Smooth muscle cell (in vitro differentiated cells): ENCODE results near the gene FGF1. TPM values are rescaled to one million over a fixed set of nuclear protein-coding genes. Genes with fewer than 3 reads are reported as not detected.

ENCODE experiments used
- DNase-seq: peaks from one replicate; lab custom pipeline; 2025; ENCODE audit not compliant: unreplicated experiment; lab: John Stamatoyannopoulos, UW
- H2AFZ ChIP-seq: fragments of 200-600 bp; sonication (generic); 2 replicates; pipeline ENCODE4 v1.6.0; 2016; ENCODE audit warnings: antibody characterized with exemption, low read depth, mild to moderate bottlenecking
- H3F3A ChIP-seq: fragments of 200-600 bp; sonication (generic); 2 replicates; pipeline ENCODE4 v1.6.0; 2017; ENCODE audit warnings: antibody characterized with exemption, low read depth
- H3K27ac ChIP-seq: fragments of 200-600 bp; sonication (generic); 2 replicates; pipeline ENCODE4 v1.5.1; 2016; ENCODE audit warnings: low read depth, mild to moderate bottlenecking
- H3K27me3 ChIP-seq: fragments of 200-600 bp; sonication (generic); 2 replicates; pipeline ENCODE4 v1.6.1; 2016; ENCODE audit warnings: low read depth, mild to moderate bottlenecking
- H3K36me3 ChIP-seq: fragments of 200-600 bp; sonication (generic); 2 replicates; pipeline ENCODE4 v1.5.1; 2016; ENCODE audit warnings: low read depth
- H3K4me1 ChIP-seq: fragments of 200-600 bp; sonication (generic); 2 replicates; pipeline ENCODE4 v1.5.1; 2016; ENCODE audit warnings: low read depth
- H3K4me2 ChIP-seq: fragments of 200-600 bp; sonication (generic); 2 replicates; pipeline ENCODE4 v1.6.0; 2016; ENCODE audit warnings: mild to moderate bottlenecking
- H3K4me3 ChIP-seq: fragments of 200-600 bp; sonication (generic); 2 replicates; pipeline ENCODE4 v1.5.1; 2016; ENCODE audit warnings: mild to moderate bottlenecking
- H3K79me2 ChIP-seq: fragments of 200-600 bp; sonication (generic); 2 replicates; pipeline ENCODE4 v1.6.0; 2016; ENCODE audit warnings: low read depth, mild to moderate bottlenecking
- H3K9ac ChIP-seq: fragments of 200-600 bp; sonication (generic); 2 replicates; pipeline ENCODE4 v1.6.0; 2016; ENCODE audit warnings: low read depth
- H3K9me3 ChIP-seq: fragments of 200-600 bp; sonication (generic); replicated peaks from 2 replicates; pipeline ENCODE4 v1.5.1; 2016; ENCODE audit warnings: low read depth
- H4K20me1 ChIP-seq: fragments of 200-600 bp; sonication (generic); 2 replicates; pipeline ENCODE4 v1.6.0; 2016; ENCODE audit warnings: low read depth
- WGBS: methylation state at CpG from one replicate; pipeline ENCODE4 v1.1.7; 2016; ENCODE audit warnings: low lambda C conversion rate; 5-methylcytosine and 5-hydroxymethylcytosine counted together
- polyA plus RNA-seq: library from polyadenylated mRNA; unstranded; fragments of >200 nt; fragmentation: Nextera tagmentation; extraction: Ambion mirVana; gene quantifications from 2 replicates; pipeline ENCODE4 v1.2.1, GENCODE V29; 2016
- total RNA-seq: library from RNA; depleted of rRNA; stranded (reverse); fragments of >200 nt; gene quantifications from 2 replicates; pipeline ENCODE4 v1.2.3, GENCODE V29; 2014
- TF ChIP-seq, protein P1 (sequence below): fragments of 200-600 bp; sonication (generic); IDR thresholded peaks from 2 replicates; pipeline ENCODE4 v1.5.1; 2017; ENCODE audit warnings: borderline replicate concordance, mild to moderate bottlenecking, antibody characterized with exemption; ENCODE audit not compliant: insufficient read depth, poor library complexity, severe bottlenecking

The FGF1 gene
- total and polyA plus RNA-seq, 2 experiments from 2014 or later: 91.7 to 111 TPM

DNA sequence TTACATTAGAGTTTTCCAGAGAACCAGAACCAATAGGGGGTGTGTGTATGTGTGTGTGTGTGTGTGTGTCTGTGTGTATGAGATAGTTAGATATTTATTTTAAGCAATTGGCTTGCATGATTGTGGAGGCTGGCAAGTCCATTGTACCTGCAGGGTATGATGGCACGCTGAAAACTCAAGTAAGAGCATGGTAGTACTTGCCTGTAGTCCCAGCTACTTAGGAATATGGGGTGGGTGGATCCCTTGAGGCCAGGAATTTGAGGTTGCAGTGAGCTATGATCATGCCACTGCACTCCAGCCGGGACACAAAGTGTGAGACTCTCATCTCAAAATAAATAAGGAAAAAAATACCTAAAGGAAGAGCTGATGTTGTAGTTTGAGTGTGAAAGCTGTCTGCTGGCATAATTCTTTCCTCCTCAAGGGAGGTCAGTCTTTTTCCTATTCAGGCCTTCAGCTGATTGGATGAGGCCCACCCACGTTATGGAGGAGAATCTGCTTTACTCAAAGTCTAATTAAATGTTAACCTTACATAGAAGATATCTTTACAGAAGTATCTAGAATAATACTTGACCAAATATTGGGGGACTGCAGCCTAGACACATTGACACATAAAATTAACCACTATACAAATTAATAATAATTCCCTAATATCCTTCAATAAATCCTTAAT, 107.6 kb downstream of the FGF1 start:
- no peaks in the 10 kb centered on the region for H3K27me3 ChIP-seq
- no peak for DNase-seq
- peaks cover 4% of the 10 kb centered on the region for H3K4me1 ChIP-seq
- no peaks in the 10 kb centered on the region for H3K36me3 ChIP-seq
- no peak overlapping the region for H3K27ac ChIP-seq
- H3K4me2 ChIP-seq: no peak overlapping the region
- H3K79me2 ChIP-seq: no peaks in the 10 kb centered on the region
- H3F3A ChIP-seq: peaks cover 6% of the 10 kb centered on the region
- WGBS: 88% methylated on average over 3 of the region's 3 CpGs
- no peak overlapping the region for H2AFZ ChIP-seq
- no peak overlapping the region for H3K4me3 ChIP-seq
- no peak overlapping the region for H3K9ac ChIP-seq
- no peaks in the 10 kb centered on the region for H4K20me1 ChIP-seq
- H3K9me3 ChIP-seq: peaks cover 4% of the 10 kb centered on the region
- TF ChIP-seq, protein P1, sequence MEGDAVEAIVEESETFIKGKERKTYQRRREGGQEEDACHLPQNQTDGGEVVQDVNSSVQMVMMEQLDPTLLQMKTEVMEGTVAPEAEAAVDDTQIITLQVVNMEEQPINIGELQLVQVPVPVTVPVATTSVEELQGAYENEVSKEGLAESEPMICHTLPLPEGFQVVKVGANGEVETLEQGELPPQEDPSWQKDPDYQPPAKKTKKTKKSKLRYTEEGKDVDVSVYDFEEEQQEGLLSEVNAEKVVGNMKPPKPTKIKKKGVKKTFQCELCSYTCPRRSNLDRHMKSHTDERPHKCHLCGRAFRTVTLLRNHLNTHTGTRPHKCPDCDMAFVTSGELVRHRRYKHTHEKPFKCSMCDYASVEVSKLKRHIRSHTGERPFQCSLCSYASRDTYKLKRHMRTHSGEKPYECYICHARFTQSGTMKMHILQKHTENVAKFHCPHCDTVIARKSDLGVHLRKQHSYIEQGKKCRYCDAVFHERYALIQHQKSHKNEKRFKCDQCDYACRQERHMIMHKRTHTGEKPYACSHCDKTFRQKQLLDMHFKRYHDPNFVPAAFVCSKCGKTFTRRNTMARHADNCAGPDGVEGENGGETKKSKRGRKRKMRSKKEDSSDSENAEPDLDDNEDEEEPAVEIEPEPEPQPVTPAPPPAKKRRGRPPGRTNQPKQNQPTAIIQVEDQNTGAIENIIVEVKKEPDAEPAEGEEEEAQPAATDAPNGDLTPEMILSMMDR: no peak

DNA sequence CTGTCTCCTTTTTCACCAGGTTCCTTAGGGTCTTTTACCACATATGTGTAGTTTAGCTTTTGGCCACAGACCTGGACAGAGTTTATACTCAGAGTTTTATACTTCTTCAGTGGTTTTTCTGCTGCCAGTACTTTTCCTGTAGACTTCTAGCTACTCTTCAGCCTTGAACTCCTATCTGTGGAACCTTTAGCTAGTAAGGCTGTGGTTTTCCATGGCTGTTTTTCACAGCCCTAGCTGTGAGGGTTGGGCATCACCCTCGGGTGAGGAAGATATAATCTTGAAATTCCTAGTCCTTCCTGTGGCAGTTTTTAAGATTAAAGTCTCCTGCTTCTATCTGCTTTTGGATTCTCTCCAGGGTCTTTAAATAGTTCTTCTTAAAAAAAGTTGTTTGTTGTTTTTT, 109.1 kb downstream of the FGF1 start:
- TF ChIP-seq, protein P1: no peak
- WGBS: 0% methylated on average over 1 of the region's 1 CpG

DNA sequence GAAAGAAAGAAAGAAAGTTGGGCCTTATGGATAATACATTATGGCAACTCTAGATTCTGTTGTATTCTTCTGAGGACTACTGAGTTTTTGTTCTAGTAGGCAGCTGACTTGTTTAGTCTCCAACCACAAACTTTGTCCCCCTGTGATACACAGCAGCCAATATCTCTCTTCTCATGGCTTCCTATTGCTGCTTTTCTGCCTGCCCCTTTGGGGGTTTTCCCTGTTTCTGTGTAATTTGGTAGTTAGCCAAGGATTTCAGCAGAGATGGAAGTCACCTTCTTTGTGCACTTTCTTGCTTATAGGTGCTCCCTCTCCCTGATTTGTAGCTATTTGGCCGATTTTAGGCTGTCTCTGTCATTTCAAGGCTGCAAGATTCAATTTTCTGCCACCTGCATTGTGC, 109.6 kb downstream of the FGF1 start:
- H3K4me2 ChIP-seq: peak overlapping the region; percentile 53
- peak overlapping the region; percentile 40 for H3K27ac ChIP-seq
- no peaks in the 10 kb centered on the region for H4K20me1 ChIP-seq
- peaks cover 8% of the 10 kb centered on the region for H3F3A ChIP-seq
- H3K4me1 ChIP-seq: peaks cover 10% of the 10 kb centered on the region
- H3K9ac ChIP-seq: no peak overlapping the region
- no peak overlapping the region for H2AFZ ChIP-seq
- WGBS: 79% methylated on average over 1 of the region's 1 CpG
- no peak for DNase-seq
- H3K79me2 ChIP-seq: no peaks in the 10 kb centered on the region
- H3K9me3 ChIP-seq: peaks cover 4% of the 10 kb centered on the region
- no peaks in the 10 kb centered on the region for H3K27me3 ChIP-seq
- TF ChIP-seq, protein P1: no peak
- H3K4me3 ChIP-seq: no peak overlapping the region
- H3K36me3 ChIP-seq: no peaks in the 10 kb centered on the region

More for the DNA sequence above, 109.1 kb downstream of the FGF1 start:
- H3K4me2 ChIP-seq: peak overlapping the region; percentile 53
- peak overlapping the region; percentile 40 for H3K27ac ChIP-seq
- H2AFZ ChIP-seq: no peak overlapping the region
- H3K4me1 ChIP-seq: peaks cover 7% of the 10 kb centered on the region
- H3K9me3 ChIP-seq: peaks cover 4% of the 10 kb centered on the region
- no peaks in the 10 kb centered on the region for H3K79me2 ChIP-seq
- H4K20me1 ChIP-seq: no peaks in the 10 kb centered on the region
- H3K27me3 ChIP-seq: no peaks in the 10 kb centered on the region
- peaks cover 8% of the 10 kb centered on the region for H3F3A ChIP-seq
- no peak overlapping the region for H3K4me3 ChIP-seq
- DNase-seq: no peak
- H3K36me3 ChIP-seq: no peaks in the 10 kb centered on the region
- H3K9ac ChIP-seq: no peak overlapping the region

DNA sequence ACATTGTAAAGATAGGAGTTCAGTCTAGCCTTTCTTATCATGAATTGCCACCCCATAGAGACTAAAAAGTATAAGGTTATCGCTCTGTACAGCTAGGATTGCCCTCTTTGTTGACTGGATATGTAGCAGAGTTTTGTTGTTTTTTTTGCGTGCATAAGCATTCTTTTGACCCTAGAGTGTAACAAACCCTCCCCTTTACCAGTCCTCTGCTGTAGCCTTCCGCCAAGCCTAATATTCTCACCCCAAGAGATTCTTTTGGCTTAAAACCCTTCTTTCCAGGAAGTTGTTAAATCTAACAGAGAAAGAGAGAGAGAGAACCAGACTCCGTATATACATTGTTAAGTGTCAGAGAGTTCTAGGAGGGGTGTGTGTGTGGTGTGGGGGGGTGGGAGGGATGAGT, 113.9 kb downstream of the FGF1 start:
- Histone ChIP-seq H3K4me2 (peak overlapping the region; percentile 61), H4K20me1 (no peaks in the 10 kb centered on the region), H3K36me3 (no peaks in the 10 kb centered on the region), H3K4me1 (peaks cover 16% of the 10 kb centered on the region), H3K79me2 (no peaks in the 10 kb centered on the region), H3K27ac (peak overlapping the region; percentile 88), H3K9me3 (no peaks in the 10 kb centered on the region), H3K27me3 (no peaks in the 10 kb centered on the region), H2AFZ (no peak overlapping the region), H3F3A (peaks cover 29% of the 10 kb centered on the region), H3K4me3 (no peak overlapping the region), H3K9ac (peak overlapping the region; percentile 2)
- TF ChIP-seq, protein P1: no peak
- no peak for DNase-seq
- WGBS: 24% methylated on average over 4 of the region's 4 CpGs
